KG1 (cell line): ENCODE results near the gene ARHGAP11A.

Source experiments
- DNase-seq: peaks from one replicate; lab custom pipeline; 2025; lab: John Stamatoyannopoulos, UW

ARHGAP11A gene

DNA sequence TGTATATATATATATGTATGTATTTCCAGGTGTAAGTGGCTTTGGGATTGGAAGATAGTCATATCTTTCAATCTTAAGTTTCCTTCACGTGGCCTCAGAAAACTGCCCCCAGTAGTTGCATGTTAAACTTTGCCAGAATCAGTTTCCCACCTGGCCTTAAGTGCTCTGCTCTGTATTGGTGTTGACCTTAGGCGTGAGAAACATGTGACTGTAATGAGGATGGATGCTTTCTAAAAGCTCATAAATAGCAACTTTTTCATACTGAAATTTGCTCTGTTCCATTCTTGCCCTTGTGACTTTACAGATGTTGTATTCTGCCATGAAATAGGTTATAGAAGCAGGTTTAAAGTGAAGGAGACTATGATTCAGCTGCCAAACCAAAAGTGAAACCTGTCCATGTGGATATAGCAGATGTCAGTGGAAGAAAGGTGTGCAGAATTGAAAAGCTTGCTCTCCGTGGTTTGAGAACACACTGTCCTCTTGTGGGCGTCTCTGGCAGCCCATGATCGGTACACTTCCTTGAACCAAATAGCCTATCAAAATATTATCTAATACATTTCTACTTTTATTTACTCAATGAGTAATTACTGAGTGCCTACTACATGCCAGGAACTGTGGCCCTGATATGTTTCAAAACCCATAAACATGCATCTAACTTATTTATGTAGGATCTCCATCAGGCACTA is 42.0 kb downstream of the ARHGAP11A start:
- DNase-seq: no peak

DNA sequence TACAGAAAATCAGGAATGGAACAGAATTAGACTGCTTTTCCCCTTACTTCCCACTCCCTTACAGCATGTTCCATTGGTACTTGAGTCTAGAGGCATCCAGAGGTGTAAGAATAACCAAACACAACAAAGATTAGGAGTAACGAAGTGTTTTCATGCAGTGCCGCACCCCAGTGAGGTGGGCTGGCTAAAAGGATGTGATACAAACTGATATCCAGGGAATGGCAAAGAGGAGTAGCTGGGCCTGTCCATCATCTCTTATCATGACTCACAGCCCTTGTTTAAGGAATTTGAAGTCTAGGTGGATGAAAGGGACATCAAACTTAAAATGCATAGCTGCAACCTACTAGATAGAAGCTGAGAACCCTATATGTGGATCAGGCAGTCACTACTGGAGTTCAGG is 42.6 kb downstream of the ARHGAP11A start:
- no peak for DNase-seq

DNA sequence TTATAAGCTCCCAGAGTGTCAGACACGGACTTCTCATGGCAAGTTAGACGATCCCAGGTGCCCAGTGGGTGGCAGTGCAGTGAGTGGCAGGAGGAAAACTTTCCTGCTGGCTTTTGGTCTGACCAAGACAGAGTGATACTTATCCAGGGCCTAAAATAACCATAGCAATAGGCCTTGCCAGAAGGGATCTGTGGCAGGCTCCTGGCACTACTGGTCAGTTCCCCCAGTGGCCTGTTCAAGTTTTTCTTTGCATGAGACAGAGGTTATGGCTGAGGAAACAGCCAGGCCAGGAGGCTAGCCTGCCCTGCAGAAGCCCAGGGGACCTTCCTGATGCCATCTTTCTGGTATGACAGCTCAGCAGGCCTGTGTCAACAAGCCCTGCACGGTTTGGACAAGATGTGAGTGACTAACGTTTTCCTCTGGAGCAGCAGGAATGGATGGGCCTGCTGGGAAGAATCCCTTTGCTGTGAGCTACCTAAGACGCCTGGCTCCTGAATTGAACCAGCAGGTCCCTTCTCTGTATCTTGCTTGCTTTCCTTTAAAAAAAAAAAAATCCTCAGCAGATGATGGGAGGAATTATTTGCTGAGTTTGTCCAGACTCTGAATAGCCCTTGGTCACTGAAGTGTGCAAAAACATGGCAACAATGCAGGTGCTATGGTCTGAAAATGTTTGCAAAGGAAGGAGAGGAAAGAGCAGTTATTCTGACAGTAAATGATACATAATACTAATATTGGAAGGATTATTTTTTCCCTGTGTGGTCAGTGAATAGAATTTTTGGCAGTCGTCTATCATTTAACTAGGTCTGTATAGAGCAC is 44.2 kb downstream of the ARHGAP11A start:
- no peak for DNase-seq

DNA sequence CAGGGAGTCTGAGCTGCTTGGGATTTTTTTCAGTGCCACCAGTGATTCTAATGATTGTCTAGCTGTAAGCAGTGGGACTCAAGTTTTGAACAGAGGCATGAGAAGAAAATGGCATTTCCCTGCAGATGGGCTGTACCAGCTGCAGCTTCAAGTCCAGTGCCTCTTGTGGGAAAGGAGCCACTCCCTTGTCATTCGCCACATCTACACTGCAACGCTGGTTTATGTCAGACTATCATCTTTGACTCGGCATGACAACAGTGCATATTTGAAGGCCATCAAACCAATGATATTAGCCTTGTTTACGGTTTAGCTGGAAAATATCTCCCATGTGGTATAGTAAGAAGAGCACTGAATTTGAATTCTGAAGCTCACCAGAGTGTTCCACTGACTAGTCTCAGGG is 48.4 kb downstream of the ARHGAP11A start:
- no peak for DNase-seq

DNA sequence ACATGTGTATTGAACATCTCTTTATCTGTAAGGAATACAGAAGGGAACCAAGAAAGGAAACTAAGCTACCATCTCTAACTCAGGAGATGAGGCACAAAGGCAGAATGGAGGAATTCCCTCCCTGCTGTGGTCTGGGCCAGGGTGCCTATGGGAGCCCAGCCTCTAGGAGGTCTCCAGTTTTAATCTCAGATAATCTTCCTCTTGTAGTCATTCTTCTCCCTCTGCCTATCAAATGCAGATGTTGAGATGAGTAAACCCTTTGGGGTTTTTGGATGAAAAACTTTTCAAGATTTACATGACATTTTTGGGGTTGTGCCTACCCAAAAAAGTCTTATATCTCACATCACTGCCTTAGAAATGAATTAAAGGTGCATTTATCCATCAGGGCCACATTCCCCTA is 49.5 kb downstream of the ARHGAP11A start:
- no peak for DNase-seq

DNA sequence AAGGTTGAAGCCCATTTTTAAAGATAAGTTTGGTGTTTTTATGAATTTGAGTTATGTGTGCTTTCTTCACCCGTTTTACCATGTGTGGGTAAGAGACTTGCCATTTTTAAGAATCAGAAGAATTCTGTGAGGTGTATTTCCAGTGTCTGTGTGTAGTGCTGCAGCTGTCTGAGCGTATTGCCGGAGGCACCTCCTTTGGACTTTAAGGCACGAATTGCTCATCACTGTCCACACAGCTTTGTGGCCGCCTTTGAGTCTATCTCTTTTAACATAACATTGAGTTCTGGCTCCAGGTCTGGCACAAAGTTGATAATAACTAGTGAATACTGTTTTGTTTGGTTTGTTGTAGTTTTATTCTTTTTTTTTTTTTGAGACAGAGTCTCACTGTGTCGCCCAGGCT is 52.0 kb downstream of the ARHGAP11A start:
- no peak for DNase-seq

DNA sequence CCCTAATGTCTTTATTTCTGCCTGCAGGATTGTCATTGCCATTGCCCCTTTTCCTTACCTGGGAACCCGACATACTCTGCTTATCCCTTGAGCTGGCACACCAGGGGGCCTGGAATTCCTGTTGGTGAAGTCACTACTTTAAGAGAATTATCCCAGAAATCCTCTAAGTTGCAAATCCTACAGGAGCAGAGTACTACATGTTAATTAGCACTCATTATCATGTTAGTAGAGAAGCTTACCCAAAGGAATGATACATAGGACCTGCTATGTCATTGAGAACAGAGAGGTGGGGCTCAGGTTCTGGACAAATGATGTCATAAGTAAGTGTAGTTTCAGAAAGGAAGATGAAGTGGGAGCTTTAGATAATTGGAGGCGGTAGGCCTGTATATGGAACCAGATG is 53.6 kb downstream of the ARHGAP11A start:
- no peak for DNase-seq

DNA sequence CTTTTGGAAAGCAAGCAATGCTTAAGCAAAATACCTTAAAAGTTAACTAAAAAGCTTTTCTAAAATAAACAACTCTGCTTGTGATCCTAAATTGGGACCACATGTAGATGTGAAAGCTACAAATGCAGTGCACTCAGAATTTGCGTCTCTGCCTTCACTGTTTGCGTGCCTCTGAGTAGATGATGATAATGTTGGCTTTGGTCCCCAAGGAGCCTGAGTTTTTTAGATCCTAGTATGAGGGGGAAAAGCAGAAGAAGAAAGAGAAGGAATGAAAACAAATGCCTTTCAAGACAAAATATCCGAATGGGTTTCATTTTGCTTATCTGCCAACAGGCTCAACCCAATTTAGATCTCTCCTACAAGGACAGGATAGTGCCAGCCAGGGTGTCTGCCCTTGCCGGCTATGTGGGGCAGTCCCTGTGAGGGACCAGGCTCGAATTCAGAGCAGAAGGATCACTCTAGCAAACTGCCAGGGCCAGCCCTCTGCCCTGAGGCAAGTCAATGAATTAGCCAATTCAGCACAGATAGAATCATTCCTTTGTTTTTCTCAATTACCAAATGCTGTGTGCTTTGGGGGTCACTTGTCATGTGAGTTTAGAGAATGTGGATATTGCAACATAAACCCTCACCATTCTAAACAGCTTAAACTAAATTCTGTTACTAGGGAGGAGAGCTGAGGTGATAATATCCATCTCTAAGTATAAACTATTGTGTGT is 54.8 kb downstream of the ARHGAP11A start:
- DNase-seq: no peak

DNA sequence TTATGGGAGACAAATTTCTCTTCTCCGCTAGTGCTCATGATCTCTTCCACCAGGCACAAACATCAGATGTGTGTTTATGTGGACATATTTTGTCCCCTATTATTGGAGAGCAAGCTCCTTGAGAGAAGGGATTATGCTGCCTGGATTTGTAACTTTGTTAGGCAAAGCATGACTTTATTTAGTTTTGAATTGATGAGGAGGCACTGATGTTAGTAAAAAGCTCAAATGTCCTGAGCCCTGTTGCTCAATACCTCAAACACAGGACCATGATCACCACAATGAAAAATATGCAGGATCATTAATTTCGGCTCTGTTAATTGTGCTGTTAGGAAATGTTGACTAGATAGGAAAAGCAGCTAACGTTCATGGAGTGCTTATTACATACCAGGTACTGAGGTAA is 55.3 kb downstream of the ARHGAP11A start:
- DNase-seq: no peak

DNA sequence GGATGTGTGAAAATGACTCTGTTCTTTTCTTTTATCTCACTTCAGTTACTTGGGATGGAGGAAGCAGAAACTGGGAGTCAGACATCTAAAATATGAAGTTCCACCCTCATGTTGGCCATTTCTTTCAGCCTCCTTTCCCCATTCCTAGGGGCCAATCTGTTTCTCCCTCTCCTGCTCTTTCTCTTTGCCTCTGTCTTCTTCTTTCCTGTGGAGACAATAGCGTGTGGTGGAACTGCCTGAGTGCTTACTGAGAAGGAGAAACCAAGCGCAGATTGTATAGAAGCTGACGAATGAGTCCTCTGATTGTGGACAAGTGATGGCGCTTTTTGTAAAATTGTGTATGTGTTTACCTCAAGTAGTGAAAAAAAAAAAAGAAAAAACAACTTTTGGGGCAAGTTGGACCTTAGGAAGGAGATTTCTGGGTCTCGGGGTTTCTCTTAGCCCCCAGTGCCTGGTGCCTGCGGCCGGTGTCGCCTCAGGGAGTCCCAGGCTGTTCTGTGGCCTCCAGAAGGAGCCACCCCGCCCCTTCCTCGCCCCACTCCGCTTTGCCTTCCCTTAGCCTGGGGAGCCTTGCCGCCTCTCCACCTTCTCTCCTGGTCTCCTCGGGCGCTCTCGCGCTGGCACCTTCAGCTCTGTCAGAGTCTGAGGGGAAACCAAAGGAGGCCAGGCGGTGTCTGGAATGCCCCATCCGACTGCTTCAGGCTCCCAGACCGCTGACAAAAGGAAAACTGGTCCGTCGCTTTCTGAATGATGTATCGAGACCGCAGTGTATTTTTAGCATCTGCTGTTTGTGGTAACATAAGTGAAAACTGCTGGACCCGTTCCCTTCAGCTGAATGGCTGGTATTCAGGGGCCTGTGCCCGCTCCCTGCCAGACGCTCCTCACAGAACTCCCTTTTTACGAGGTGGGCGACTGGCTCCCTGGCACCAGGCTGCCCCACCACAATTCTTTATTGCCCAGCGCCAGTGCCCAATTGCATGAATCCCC is 56.3 kb downstream of the ARHGAP11A start:
- no peak for DNase-seq

DNA sequence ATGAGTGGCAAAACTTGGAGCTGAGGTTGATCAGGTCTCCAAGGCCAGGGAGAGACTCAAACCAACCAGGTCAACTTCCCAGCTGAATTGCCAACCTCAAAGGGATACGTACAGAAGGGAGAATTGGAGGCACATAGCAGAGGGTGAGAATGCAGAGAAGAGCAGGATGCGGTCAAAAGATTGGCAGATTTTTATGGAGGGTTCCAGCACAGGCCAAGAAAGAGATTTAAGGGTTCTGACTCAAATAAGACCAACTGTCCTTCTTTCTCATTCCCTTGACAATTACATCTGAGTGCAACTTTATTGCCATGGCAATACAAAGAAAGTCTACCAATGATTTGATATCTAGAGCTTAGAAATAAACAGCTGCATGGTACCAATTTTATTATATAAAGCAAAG is 59.4 kb downstream of the ARHGAP11A start:
- DNase-seq: no peak

DNA sequence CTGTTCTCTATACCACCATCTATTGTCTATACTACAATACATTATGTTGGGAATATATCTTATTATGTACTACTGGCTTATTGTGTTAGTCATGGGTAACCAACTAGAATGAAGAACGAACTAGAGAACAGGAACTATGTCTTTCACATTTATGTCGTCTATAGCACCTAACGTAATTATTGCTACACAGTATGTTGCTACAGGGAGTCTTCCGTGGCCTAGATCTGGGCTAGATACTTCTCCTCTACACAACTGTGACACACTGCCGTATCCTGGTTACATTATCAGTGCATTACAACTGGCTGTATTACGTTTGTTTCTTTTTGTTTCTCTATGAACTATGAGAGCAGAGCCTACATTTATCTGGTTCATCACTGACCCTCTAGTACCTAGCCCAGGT is 60.2 kb downstream of the ARHGAP11A start:
- DNase-seq: no peak

DNA sequence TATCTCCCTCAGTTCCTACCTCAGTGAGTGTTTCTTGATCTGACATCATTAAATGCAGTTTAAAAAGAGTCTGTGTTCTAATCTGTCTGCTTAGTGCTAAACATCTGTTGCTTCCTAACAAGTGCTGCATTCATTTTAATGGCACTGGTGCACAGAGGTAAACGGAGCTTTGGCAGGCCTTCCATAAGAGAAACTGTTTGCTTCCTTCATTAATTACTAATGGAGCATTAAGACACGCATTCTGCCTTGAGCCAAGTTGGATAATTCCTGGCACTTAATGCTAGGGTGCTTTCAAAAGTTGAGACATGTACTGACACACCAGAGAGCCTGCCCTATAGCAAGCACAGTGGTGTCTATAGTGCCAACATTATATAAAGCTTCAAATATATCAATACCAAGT is 60.9 kb downstream of the ARHGAP11A start:
- no peak for DNase-seq

DNA sequence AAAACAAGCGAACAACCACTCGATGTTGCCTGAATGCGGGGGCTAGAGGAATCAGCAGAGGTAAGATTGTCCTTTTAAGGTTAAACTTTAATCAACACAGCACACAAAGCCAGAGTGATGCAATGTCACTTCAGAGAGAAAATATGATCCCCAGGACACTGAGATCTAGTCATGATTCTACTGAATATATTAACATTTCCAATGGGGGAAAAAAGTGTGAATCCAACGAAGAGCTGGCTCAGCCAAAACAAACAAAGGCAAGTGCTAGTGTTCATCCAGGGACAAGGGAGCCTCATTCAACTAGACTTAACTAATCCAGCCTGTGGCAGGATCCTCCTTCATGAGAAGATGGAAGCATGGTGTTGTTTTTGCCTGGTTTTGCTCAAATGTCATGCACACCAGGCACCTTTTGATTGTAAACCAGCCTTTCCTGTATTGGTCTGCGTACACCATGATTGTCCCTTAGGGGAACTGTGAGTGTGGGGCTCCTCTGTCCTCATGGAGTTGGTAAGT is 62.0 kb downstream of the ARHGAP11A start:
- DNase-seq: no peak

DNA sequence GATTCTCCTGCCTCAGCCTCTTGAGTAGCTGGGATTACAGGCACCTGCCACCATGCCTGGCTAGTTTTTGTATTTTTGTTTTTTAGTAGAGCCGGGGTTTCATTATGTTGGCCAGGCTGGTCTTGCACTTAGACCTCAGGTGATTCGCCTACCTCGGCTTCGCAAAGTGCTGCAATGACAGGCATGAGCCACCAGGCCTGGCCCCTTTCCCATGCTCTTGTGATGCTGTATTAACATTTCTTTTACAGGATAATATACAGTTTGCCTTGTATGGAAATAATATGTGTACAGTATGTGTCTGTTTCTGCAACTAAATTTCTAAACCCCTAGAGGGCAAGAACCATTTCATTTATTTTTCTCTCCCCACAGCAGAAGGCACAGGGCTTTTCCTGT is 64.0 kb downstream of the ARHGAP11A start:
- no peak for DNase-seq

DNA sequence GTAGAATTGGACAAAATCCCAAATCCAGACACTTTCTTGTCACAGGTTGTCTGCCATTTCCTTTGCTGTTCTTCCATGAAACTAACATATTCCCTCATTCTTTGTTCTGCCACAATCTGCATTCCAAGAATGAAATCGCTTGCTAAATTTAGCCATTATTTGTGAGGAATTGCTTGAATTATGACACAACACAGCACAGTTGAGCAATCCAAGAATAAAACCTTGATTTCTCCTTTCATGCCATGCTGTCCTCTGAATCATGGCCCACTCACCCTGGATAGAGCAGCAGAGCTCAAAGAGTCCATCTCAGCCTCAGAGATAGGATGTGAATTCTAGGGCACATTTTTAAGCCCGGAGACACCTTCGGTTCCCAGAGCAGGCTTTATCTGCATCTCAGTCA is 67.3 kb downstream of the ARHGAP11A start:
- no peak for DNase-seq

DNA sequence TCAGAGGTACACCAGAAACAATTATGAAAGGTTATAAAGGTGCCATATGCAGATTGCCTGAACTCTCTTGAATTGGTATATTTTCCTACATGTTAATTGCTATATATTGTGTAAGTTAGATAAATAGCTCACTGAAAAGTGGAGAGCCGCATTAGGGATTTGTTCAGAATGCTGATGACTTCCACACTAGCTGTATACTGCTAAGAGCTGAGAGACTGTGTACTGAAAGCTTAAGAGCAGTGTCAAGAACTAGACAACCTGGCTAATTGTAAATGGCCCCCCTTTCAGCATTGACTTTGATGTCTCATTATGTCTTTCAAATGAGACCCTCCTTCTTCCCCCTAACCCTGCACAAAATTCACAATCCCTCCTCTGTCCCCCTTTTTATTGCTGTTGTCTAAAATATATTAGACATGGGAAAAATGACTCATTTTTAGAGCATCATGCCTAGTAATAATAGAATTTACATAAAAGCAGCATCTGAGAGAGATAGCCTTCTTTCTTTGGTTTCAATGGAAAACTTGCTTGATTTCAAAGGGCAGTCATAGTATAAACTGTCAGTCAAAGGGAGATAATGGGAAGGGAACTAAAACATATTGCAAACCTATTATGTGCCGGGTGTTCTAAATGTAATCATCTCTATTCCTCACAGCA is 67.8 kb downstream of the ARHGAP11A start:
- no peak for DNase-seq

DNA sequence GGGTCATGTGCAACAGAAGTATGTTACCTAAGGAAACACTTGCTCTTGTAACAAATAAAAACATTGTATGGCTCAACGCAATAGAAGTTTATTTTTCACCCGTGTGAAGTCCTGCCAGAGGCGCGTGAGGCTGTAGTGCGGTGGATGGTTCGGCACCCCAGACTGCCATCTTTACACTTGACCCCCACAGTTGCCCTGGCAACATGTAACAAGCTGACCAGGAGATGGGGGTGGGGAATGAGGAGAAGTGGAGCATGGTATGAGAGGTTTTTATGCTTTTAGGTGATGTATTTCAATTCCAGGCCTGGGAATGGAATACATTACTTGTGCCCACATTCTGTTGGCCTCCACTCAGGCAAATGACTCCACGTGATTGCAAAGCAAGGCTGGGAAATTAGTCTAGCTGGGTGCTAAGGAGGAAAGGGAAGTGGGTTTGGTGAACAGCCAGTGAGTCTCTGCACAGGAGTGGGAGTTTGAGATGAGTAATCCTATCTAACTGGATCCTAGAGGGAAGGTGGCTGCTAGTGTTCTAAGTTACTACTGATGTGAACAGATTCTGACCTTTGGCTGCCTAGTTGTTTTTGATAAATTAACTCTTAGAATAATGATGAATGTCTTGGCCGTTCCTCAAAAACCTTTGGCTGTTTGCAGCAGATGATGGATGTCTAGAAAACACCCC is 68.7 kb downstream of the ARHGAP11A start:
- DNase-seq: no peak

DNA sequence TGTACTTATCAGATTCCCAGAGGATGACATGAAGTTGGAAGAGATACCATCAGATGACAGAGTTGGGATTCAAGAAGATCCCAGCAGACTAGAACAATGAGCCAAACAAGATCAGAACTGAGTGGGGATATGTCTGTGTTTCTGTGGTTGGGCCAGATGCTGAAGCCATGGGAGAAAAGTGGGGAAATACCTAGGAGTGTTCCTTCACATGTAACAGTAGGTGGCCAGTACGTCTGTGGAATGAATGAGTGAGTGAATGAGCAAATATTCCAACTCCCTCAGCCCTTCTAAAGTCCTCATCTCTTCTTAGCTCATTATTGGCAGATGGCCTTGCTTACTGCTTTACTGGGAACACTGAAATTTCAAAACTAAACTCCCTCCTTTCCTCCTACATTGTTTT is 70.3 kb downstream of the ARHGAP11A start:
- no peak for DNase-seq

DNA sequence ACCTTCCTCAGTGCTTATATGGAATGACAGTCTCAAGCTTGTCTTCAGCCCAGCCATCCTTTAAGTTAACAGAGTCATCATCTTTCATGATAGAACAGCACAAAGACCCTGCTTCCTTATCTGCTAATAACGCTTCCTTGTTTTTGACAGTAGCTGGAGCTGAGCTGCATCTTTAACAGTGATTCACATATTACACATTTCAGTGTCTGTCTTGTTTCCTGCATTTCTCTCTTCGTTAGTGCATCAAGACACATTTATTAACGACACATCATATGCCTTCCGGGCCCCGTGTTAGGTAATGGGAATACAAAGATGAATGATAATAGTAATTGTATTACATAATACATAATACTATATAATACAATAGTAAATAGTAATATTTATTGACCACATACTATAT is 72.3 kb downstream of the ARHGAP11A start:
- no peak for DNase-seq
